Osteoblast (primary cell): ENCODE measurements around the gene OAS3. TPM values are rescaled to one million over a fixed set of nuclear protein-coding genes. Genes with fewer than 3 reads are reported as not detected.

ENCODE experiments used
- DNase-seq: peaks from one replicate; pipeline ENCODE4 v3.0.0; 2011; ENCODE audit warnings: low spot score, mixed read lengths; ENCODE audit not compliant: insufficient read length; ENCODE audit errors: missing footprints
- H2AFZ ChIP-seq: 2 replicates; pipeline ENCODE4 v1.6.0; 2011; ENCODE audit warnings: mild to moderate bottlenecking, low read length
- H3K27ac ChIP-seq: 2 replicates; pipeline ENCODE4 v1.5.1; 2011; ENCODE audit warnings: mild to moderate bottlenecking, low read depth, low read length, moderate library complexity
- H3K27me3 ChIP-seq: 2 replicates; pipeline ENCODE4 v1.6.0; 2012; ENCODE audit warnings: mild to moderate bottlenecking, control low read depth, inconsistent platforms, low read length, moderate library complexity; ENCODE audit not compliant: insufficient read depth
- H3K36me3 ChIP-seq: 2 replicates; pipeline ENCODE4 v1.5.1; 2011; ENCODE audit warnings: mild to moderate bottlenecking, low read length, control low read depth, moderate library complexity; ENCODE audit not compliant: insufficient read depth
- H3K4me1 ChIP-seq: 2 replicates; pipeline ENCODE4 v1.5.1; 2011; ENCODE audit warnings: mild to moderate bottlenecking, low read length, control low read depth, moderate library complexity; ENCODE audit not compliant: insufficient read depth
- H3K4me2 ChIP-seq: 2 replicates; pipeline ENCODE4 v1.6.0; 2011; ENCODE audit warnings: mild to moderate bottlenecking, low read length; ENCODE audit not compliant: insufficient read depth
- H3K4me3 ChIP-seq: fragments of 200-600 bp; sonication (generic); 3 replicates; pipeline ENCODE4 v1.5.1; 2012; ENCODE audit warnings: mild to moderate bottlenecking, low read length, inconsistent platforms; ENCODE audit not compliant: insufficient read depth
- H3K79me2 ChIP-seq: 2 replicates; pipeline ENCODE4 v1.6.0; 2012; ENCODE audit warnings: mild to moderate bottlenecking, low read length, control low read depth, inconsistent platforms; ENCODE audit not compliant: insufficient read depth
- H3K9me3 ChIP-seq: 2 replicates; pipeline ENCODE4 v1.5.1; 2011; ENCODE audit warnings: low read depth, low read length, control low read depth
- H4K20me1 ChIP-seq: 2 replicates; pipeline ENCODE4 v1.6.0; 2012; ENCODE audit warnings: mild to moderate bottlenecking, low read length, control low read depth; ENCODE audit not compliant: insufficient read depth
- CTCF ChIP-seq: IDR thresholded peaks from 2 replicates; pipeline ENCODE4 v1.5.1; 2011; ENCODE audit warnings: mild to moderate bottlenecking, low read depth, low read length, moderate library complexity; ENCODE audit errors: extremely low read depth
- total RNA-seq: library from RNA; depleted of rRNA; stranded (reverse); fragments of >200 nt; gene quantifications from 2 replicates; pipeline ENCODE4 v1.2.3, GENCODE V29; 2012

OAS3 gene
- total RNA-seq, 1 donor: 6.9 TPM

GRCh38 chr12:112977641-112978040 is 39.4 kb downstream of the OAS3 start:
- peak overlapping the region; percentile 65 for H3K27ac ChIP-seq
- no peaks in the 10 kb centered on the region for H3K36me3 ChIP-seq
- H3K79me2 ChIP-seq: no peaks in the 10 kb centered on the region
- H4K20me1 ChIP-seq: no peaks in the 10 kb centered on the region
- H3K4me1 ChIP-seq: peaks cover 6% of the 10 kb centered on the region
- peak overlapping the region; percentile 98 for H3K4me2 ChIP-seq
- H3K27me3 ChIP-seq: no peaks in the 10 kb centered on the region
- peak overlapping the region; percentile 100 for H2AFZ ChIP-seq
- no peak for TF ChIP-seq CTCF
- no peak for DNase-seq
- peak overlapping the region; percentile 75 for H3K4me3 ChIP-seq
- no peaks in the 10 kb centered on the region for H3K9me3 ChIP-seq

GRCh38 chr12:112978163-112979040 is 40.1 kb downstream of the OAS3 start, which contains the start of gene OAS2:
TSS of gene OAS2 (plus strand) at chr12:112978519. CDS start at chr12:112978609, 90 bp downstream.
- H2AFZ ChIP-seq: peak within 1 kb of the TSS; percentile 100
- H3K36me3 ChIP-seq: no peaks in the 10 kb centered on the region
- H3K79me2 ChIP-seq: no peaks in the 10 kb centered on the region
- no peaks in the 10 kb centered on the region for H3K9me3 ChIP-seq
- no peak for TF ChIP-seq CTCF
- peak; percentile 83 for DNase-seq
- H4K20me1 ChIP-seq: no peaks in the 10 kb centered on the region
- H3K4me2 ChIP-seq: peak within 1 kb of the TSS; percentile 98
- H3K27ac ChIP-seq: peak within 1 kb of the TSS; percentile 65
- H3K4me3 ChIP-seq: peak within 1 kb of the TSS; percentile 75
- no peaks in the 10 kb centered on the region for H3K27me3 ChIP-seq
- peaks cover 6% of the 10 kb centered on the region for H3K4me1 ChIP-seq

- H3K79me2 ChIP-seq: no peaks in the 10 kb centered on the region
- no peaks in the 10 kb centered on the region for H3K36me3 ChIP-seq
- peak overlapping the region; percentile 65 for H3K27ac ChIP-seq
- H3K4me3 ChIP-seq: peak overlapping the region; percentile 75
- peak overlapping the region; percentile 98 for H3K4me2 ChIP-seq
- H3K4me1 ChIP-seq: peaks cover 6% of the 10 kb centered on the region
- TF ChIP-seq CTCF: no peak
- DNase-seq: no peak
- H3K27me3 ChIP-seq: no peaks in the 10 kb centered on the region
- no peaks in the 10 kb centered on the region for H3K9me3 ChIP-seq
- H2AFZ ChIP-seq: peak overlapping the region; percentile 100
- no peaks in the 10 kb centered on the region for H4K20me1 ChIP-seq
Observed at GRCh38 chr12:112979041-112979680, 40.9 kb downstream of the OAS3 start.
